ENCODE data around the gene WDR64.

WDR64 gene

GRCh38 chr1:241614572-241614971, 37.5 kb upstream of the WDR64 start:
- H3K9ac ChIP-seq (ENCODE audit: low read depth, low read length), result no peak overlapping the region
- H3K36me3 ChIP-seq (ENCODE audit: control insufficient read depth, insufficient read depth, low read length), result no peaks in the 10 kb centered on the region
- no peak overlapping the region for H3K4me3 ChIP-seq (ENCODE audit: low read depth, low read length)
- H3K4me1 ChIP-seq (ENCODE audit: control insufficient read depth, insufficient read depth, low read length), result no peaks in the 10 kb centered on the region
- no peaks in the 10 kb centered on the region for H3K27me3 ChIP-seq (ENCODE audit: control insufficient read depth, insufficient read depth, low read length)
- H3K9me3 ChIP-seq (ENCODE audit: control insufficient read depth, insufficient read depth, low read length), result no peaks in the 10 kb centered on the region

- no peaks in the 10 kb centered on the region for H3K4me1 ChIP-seq (ENCODE audit: control insufficient read depth, insufficient read depth, low read length)
- no peaks in the 10 kb centered on the region for H3K36me3 ChIP-seq (ENCODE audit: control insufficient read depth, insufficient read depth, low read length)
- H3K4me3 ChIP-seq (ENCODE audit: low read depth, low read length), result no peak overlapping the region
- H3K27me3 ChIP-seq (ENCODE audit: control insufficient read depth, insufficient read depth, low read length), result no peaks in the 10 kb centered on the region
- no peak overlapping the region for H3K9ac ChIP-seq (ENCODE audit: low read depth, low read length)
- H3K9me3 ChIP-seq (ENCODE audit: control insufficient read depth, insufficient read depth, low read length), result no peaks in the 10 kb centered on the region
These were observed 36.8 kb upstream of the WDR64 start for GRCh38 chr1:241615043-241615974.

- Histone ChIP-seq H3K4me1 (ENCODE audit: control insufficient read depth, insufficient read depth, low read length) (no peaks in the 10 kb centered on the region), H3K9ac (ENCODE audit: low read depth, low read length) (no peak overlapping the region), H3K36me3 (ENCODE audit: control insufficient read depth, insufficient read depth, low read length) (no peaks in the 10 kb centered on the region)
These were observed 34.7 kb upstream of the WDR64 start for GRCh38 chr1:241617426-241617825.

GRCh38 chr1:241622669-241623068, 29.4 kb upstream of the WDR64 start:
- Histone ChIP-seq H3K9me3 (ENCODE audit: control insufficient read depth, insufficient read depth, low read length) (no peaks in the 10 kb centered on the region), H3K9ac (ENCODE audit: low read depth, low read length) (no peak overlapping the region), H3K36me3 (ENCODE audit: control insufficient read depth, insufficient read depth, low read length) (no peaks in the 10 kb centered on the region), H3K4me3 (ENCODE audit: low read depth, low read length) (no peak overlapping the region), H3K4me1 (ENCODE audit: control insufficient read depth, insufficient read depth, low read length) (peaks cover 1% of the 10 kb centered on the region), H3K27me3 (ENCODE audit: control insufficient read depth, insufficient read depth, low read length) (no peaks in the 10 kb centered on the region)

More at GRCh38 chr1:241617426-241617825, 34.7 kb upstream of the WDR64 start:
- H3K27me3 ChIP-seq (ENCODE audit: control insufficient read depth, insufficient read depth, low read length), result no peaks in the 10 kb centered on the region
- no peak overlapping the region for H3K4me3 ChIP-seq (ENCODE audit: low read depth, low read length)
- H3K9me3 ChIP-seq (ENCODE audit: control insufficient read depth, insufficient read depth, low read length), result no peaks in the 10 kb centered on the region

GRCh38 chr1:241624935-241625334, 27.1 kb upstream of the WDR64 start:
- no peak overlapping the region for H3K9ac ChIP-seq (ENCODE audit: low read depth, low read length)
- H3K36me3 ChIP-seq (ENCODE audit: control insufficient read depth, insufficient read depth, low read length), result no peaks in the 10 kb centered on the region
- no peak overlapping the region for H3K4me3 ChIP-seq (ENCODE audit: low read depth, low read length)
- no peaks in the 10 kb centered on the region for H3K9me3 ChIP-seq (ENCODE audit: control insufficient read depth, insufficient read depth, low read length)
- H3K27me3 ChIP-seq (ENCODE audit: control insufficient read depth, insufficient read depth, low read length), result no peaks in the 10 kb centered on the region
- peaks cover 5% of the 10 kb centered on the region for H3K4me1 ChIP-seq (ENCODE audit: control insufficient read depth, insufficient read depth, low read length)

GRCh38 chr1:241627453-241628259, 24.4 kb upstream of the WDR64 start:
- H3K4me3 ChIP-seq (ENCODE audit: low read depth, low read length), result no peak overlapping the region
- no peaks in the 10 kb centered on the region for H3K36me3 ChIP-seq (ENCODE audit: control insufficient read depth, insufficient read depth, low read length)
- H3K9ac ChIP-seq (ENCODE audit: low read depth, low read length), result no peak overlapping the region
- no peaks in the 10 kb centered on the region for H3K27me3 ChIP-seq (ENCODE audit: control insufficient read depth, insufficient read depth, low read length)
- peaks cover 5% of the 10 kb centered on the region for H3K4me1 ChIP-seq (ENCODE audit: control insufficient read depth, insufficient read depth, low read length)
- H3K9me3 ChIP-seq (ENCODE audit: control insufficient read depth, insufficient read depth, low read length), result no peaks in the 10 kb centered on the region

GRCh38 chr1:241630005-241630404, 22.1 kb upstream of the WDR64 start:
- Histone ChIP-seq H3K9me3 (ENCODE audit: control insufficient read depth, insufficient read depth, low read length) (no peaks in the 10 kb centered on the region), H3K36me3 (ENCODE audit: control insufficient read depth, insufficient read depth, low read length) (peaks cover under 1% of the 10 kb centered on the region), H3K9ac (ENCODE audit: low read depth, low read length) (no peak overlapping the region), H3K27me3 (ENCODE audit: control insufficient read depth, insufficient read depth, low read length) (no peaks in the 10 kb centered on the region), H3K4me3 (ENCODE audit: low read depth, low read length) (no peak overlapping the region), H3K4me1 (ENCODE audit: control insufficient read depth, insufficient read depth, low read length) (peaks cover 5% of the 10 kb centered on the region)

- Histone ChIP-seq H3K27me3 (ENCODE audit: control insufficient read depth, insufficient read depth, low read length) (no peaks in the 10 kb centered on the region), H3K9me3 (ENCODE audit: control insufficient read depth, insufficient read depth, low read length) (no peaks in the 10 kb centered on the region), H3K9ac (ENCODE audit: low read depth, low read length) (no peak overlapping the region), H3K4me3 (ENCODE audit: low read depth, low read length) (no peak overlapping the region), H3K4me1 (ENCODE audit: control insufficient read depth, insufficient read depth, low read length) (peaks cover 5% of the 10 kb centered on the region), H3K36me3 (ENCODE audit: control insufficient read depth, insufficient read depth, low read length) (peaks cover 3% of the 10 kb centered on the region)
These were observed 21.6 kb upstream of the WDR64 start for GRCh38 chr1:241630476-241630875.

- Histone ChIP-seq H3K27me3 (ENCODE audit: control insufficient read depth, insufficient read depth, low read length) (no peaks in the 10 kb centered on the region), H3K36me3 (ENCODE audit: control insufficient read depth, insufficient read depth, low read length) (peaks cover 3% of the 10 kb centered on the region), H3K9ac (ENCODE audit: low read depth, low read length) (no peak overlapping the region), H3K4me3 (ENCODE audit: low read depth, low read length) (no peak overlapping the region), H3K4me1 (ENCODE audit: control insufficient read depth, insufficient read depth, low read length) (peaks cover 5% of the 10 kb centered on the region), H3K9me3 (ENCODE audit: control insufficient read depth, insufficient read depth, low read length) (no peaks in the 10 kb centered on the region)
These were observed 21.2 kb upstream of the WDR64 start for GRCh38 chr1:241630899-241631298.

- Histone ChIP-seq H3K9me3 (ENCODE audit: control insufficient read depth, insufficient read depth, low read length) (no peaks in the 10 kb centered on the region), H3K36me3 (ENCODE audit: control insufficient read depth, insufficient read depth, low read length) (peaks cover 3% of the 10 kb centered on the region), H3K27me3 (ENCODE audit: control insufficient read depth, insufficient read depth, low read length) (no peaks in the 10 kb centered on the region), H3K4me1 (ENCODE audit: control insufficient read depth, insufficient read depth, low read length) (peaks cover 5% of the 10 kb centered on the region), H3K4me3 (ENCODE audit: low read depth, low read length) (no peak overlapping the region), H3K9ac (ENCODE audit: low read depth, low read length) (no peak overlapping the region)
These were observed 20.4 kb upstream of the WDR64 start for GRCh38 chr1:241631674-241632073.

GRCh38 chr1:241632987-241633386, 19.1 kb upstream of the WDR64 start:
- Histone ChIP-seq H3K9me3 (ENCODE audit: control insufficient read depth, insufficient read depth, low read length) (no peaks in the 10 kb centered on the region), H3K36me3 (ENCODE audit: control insufficient read depth, insufficient read depth, low read length) (peaks cover 3% of the 10 kb centered on the region), H3K27me3 (ENCODE audit: control insufficient read depth, insufficient read depth, low read length) (no peaks in the 10 kb centered on the region), H3K4me1 (ENCODE audit: control insufficient read depth, insufficient read depth, low read length) (peaks cover 3% of the 10 kb centered on the region), H3K4me3 (ENCODE audit: low read depth, low read length) (no peak overlapping the region), H3K9ac (ENCODE audit: low read depth, low read length) (no peak overlapping the region)

Data from iPS-15b (cell line).